RWPE1 (cell line): ENCODE data around the gene IFT122.

Source experiments
- CTCF ChIA-PET: fragments of 350-600 bp; sonication (Branson Sonifier 250); formaldehyde crosslinking; extraction: SDS; loops from one replicate; lab custom pipeline; 2021; lab: Yijun Ruan, JAX
- POLR2A ChIA-PET: fragments of 400-600 bp; formaldehyde crosslinking; extraction: SDS; loops from one replicate; lab custom pipeline; 2020; ENCODE audit warnings: antibody characterized with exemption; ENCODE audit not compliant: low non-redundant PET; lab: Yijun Ruan, JAX
- DNase-seq: peaks from one replicate; pipeline ENCODE4 v3.0.0; 2012; ENCODE audit warnings: low spot score
- H3K27ac ChIP-seq: fragments of 450-650 bp; 2 replicates; pipeline ENCODE4 v1.5.1; 2017
- TF ChIP-seq, protein P1 (sequence below): fragments of 450-650 bp; conservative IDR thresholded peaks from 2 replicates; pipeline ENCODE4 v1.5.1; 2017; ENCODE audit warnings: low read depth, mild to moderate bottlenecking

IFT122 gene

DNA sequence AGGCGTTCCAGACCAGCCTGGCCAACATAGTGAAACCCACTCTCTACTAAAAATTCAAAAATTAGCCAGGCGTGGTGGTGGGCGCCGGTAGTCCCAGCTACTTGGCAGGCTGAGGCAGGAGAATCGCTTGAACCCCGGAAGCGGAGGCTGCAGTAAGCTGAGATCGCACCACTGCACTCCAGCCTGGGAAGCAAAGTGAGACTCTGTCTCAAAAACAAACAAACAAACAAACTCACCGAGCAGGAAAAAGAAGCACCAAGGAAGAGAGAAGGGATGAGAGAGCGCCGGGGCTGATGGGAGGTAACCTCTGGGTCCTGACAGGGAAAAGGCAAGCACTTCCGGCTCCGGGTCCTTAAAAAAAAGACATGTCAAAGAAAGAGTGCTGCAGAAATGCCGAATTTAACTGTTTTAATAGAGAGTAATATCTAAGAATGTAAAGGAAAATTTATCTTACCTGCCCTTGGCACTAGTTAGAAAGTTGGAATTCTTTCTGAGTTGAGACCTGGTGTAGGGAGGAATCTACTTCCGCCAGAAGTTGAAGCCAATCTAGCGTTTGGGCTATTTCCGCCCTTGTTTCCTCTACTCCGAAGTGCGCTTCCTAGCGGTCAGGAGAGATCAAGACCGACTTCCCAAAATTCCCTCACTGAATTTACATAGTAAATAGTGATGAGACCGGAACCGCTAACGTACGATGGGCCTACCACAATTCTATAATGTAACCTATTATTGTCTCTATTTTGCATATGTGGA is 40.7 kb upstream of the IFT122 start:
- POLR2A ChIA-PET, result interaction anchor here (0.6 kb wide), 4 partner anchors 9 to 782 kb away, joined by 3 to 4 read pairs (median 4); partner anchors contain the start of genes IFT122 and MBD4
- DNase-seq, result peak; percentile 87
- H3K27ac ChIP-seq, result peak overlapping the region; percentile 72
- TF ChIP-seq, protein P1, sequence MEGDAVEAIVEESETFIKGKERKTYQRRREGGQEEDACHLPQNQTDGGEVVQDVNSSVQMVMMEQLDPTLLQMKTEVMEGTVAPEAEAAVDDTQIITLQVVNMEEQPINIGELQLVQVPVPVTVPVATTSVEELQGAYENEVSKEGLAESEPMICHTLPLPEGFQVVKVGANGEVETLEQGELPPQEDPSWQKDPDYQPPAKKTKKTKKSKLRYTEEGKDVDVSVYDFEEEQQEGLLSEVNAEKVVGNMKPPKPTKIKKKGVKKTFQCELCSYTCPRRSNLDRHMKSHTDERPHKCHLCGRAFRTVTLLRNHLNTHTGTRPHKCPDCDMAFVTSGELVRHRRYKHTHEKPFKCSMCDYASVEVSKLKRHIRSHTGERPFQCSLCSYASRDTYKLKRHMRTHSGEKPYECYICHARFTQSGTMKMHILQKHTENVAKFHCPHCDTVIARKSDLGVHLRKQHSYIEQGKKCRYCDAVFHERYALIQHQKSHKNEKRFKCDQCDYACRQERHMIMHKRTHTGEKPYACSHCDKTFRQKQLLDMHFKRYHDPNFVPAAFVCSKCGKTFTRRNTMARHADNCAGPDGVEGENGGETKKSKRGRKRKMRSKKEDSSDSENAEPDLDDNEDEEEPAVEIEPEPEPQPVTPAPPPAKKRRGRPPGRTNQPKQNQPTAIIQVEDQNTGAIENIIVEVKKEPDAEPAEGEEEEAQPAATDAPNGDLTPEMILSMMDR, result peak; percentile 90
- CTCF ChIA-PET, result interaction anchor here (0.6 to 1.9 kb wide), 3 partner anchors 12 to 379 kb away, joined by 3 to 6 read pairs (median 4); no protein-coding TSS in a partner anchor

DNA sequence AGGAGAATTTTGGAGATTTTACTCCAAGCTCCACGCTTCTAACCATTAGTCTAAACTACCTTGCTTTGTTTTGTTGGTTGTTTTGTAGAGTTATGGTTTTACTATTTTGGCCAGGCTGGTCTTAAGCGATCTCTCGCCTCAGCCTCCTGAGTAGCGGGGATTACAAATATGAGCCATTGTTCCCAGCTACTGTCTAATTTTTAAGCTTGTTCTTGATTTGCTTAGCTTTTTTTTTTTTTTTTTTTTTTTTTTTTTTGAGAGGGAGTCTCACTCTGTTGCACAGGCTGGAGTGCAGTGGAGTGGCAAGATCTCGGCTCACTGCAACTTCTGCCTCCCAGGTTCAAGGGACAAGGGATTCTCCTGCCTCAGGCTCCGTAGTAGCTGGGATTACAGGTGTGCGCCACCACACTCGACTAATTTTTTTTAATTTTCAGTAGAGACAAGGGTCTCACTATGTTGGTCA is 40.1 kb upstream of the IFT122 start:
- H3K27ac ChIP-seq, result peak overlapping the region; percentile 38; the same call in 1 of the 2 replicates
- CTCF ChIA-PET, result interaction anchor here (1.9 kb wide), 1 partner anchor 13 kb away, joined by 6 read pairs; no protein-coding TSS in a partner anchor
- POLR2A ChIA-PET, result interaction anchor here (0.6 kb wide), 4 partner anchors 9 to 782 kb away, joined by 3 to 4 read pairs (median 4); partner anchors contain the start of genes IFT122 and MBD4
- TF ChIP-seq, protein P1, result peak; percentile 41; the same call in 1 of the 2 replicates
- DNase-seq, result peak; percentile 13

DNA sequence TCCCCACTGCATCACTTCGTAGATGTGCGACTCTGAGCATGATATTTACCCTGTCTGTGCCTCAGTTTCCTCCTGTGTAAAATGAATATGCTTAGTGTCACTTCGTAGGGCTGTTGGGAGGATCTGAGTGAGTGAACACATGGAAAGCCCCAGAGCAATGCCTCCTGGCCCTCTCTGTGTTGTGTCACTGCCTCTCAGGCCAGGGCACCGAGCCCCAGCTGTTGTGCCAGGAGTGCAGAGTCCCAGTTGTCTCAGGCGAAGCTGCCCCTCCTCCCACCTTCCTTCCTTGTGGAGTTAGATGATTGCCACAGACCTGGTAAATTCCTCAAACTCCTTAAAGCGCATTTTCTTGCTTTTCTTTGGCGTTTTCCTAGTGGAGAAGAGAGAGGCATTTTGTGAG is 37.8 kb upstream of the IFT122 start:
- CTCF ChIA-PET, result interaction anchor here (0.9 kb wide), 2 partner anchors 19 to 52 kb away, joined by 3 to 5 read pairs; no protein-coding TSS in a partner anchor
- TF ChIP-seq, protein P1, result no peak
- POLR2A ChIA-PET, result no interaction called here
- DNase-seq, result no peak
- no peak overlapping the region for H3K27ac ChIP-seq

DNA sequence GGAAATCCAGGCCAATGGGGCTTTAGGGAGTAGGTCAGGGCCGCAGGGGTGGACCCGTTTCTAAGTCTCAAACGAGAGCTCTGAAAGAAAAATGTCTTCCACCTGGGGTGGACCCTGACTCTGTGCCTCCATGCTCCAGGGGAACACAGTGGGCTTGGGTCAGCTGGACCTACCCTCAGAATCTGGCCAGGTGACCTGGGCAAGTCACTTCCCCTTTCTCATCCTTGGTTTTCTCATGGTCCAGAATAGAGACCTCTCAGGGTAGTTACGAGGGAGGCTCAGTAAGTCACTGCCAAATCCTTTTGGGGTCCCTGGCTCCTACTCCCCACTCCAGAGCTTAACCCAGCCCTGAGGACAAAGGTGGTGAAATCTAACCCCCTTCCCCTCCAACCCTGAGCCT is 37.4 kb upstream of the IFT122 start:
- H3K27ac ChIP-seq, result no peak overlapping the region
- DNase-seq, result no peak
- ChIA-PET POLR2A (no interaction called here), CTCF (interaction anchor here (0.9 kb wide), 2 partner anchors 19 to 52 kb away, joined by 3 to 5 read pairs; no protein-coding TSS in a partner anchor)
- TF ChIP-seq, protein P1, result no peak

DNA sequence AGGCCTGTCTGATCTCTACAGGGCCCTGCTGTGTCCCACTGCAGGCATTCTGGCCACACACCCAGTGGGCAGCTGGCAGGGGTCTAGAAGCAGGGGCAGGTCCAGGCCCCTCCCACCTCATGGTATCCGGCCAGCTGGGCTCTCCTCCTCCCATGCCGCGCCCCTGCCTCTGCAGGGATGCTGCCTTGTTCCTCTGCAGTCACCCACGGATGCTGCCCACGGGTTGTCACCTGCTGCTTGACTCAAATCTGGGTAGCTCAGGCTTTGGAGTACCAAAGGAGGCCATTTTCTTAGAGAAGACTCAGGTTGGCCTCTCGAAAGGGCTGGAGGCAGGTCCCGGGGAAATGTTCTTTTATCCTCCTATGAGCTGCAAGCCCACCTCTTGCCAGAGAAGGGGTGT is 36.6 kb upstream of the IFT122 start:
- DNase-seq, result no peak
- no peak overlapping the region for H3K27ac ChIP-seq
- TF ChIP-seq, protein P1, result no peak
- CTCF ChIA-PET, result interaction anchor here (0.7 kb wide), 1 partner anchor 108 kb away, joined by 3 read pairs; no protein-coding TSS in a partner anchor
- POLR2A ChIA-PET, result no interaction called here

DNA sequence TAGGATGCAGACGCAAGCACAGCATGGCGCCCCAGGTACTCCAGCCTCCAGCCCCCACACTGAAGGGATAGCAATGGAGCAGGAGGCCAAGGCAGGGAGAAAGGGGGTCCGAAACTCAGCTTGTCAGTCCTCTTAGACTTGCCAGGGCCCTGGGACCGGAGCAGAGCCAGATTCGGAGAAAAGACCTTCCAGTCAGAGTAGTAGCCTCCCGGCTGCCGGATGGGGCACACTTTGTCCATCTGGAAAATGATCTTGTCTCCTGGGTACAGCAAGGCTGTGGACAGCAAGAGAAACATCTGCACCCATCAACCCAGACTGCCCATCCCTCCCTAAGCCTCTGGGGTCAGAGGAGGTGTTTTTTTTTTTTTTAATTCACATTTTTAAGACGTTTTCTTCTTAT is 35.9 kb upstream of the IFT122 start:
- no peak for DNase-seq
- no peak overlapping the region for H3K27ac ChIP-seq
- TF ChIP-seq, protein P1, result no peak
- ChIA-PET CTCF (interaction anchor here (0.7 kb wide), 1 partner anchor 585 kb away, joined by 3 read pairs; no protein-coding TSS in a partner anchor), POLR2A (no interaction called here)
